WI38 (cell line): ENCODE data around the gene MEGF6.
A peak's percentile ranks its signal among the peaks of the same experiment; 100 is the strongest.

ENCODE experiments used
- H3K4me3 ChIP-seq: 2 replicates; pipeline ENCODE4 v1.5.1; 2011; ENCODE audit warnings: low read depth, mild to moderate bottlenecking, control low read depth, low read length
- TF ChIP-seq, protein P1 (sequence below): IDR thresholded peaks from 2 replicates; pipeline ENCODE4 v1.5.1; 2012; ENCODE audit warnings: low read depth, mild to moderate bottlenecking, control low read depth, low read length

The MEGF6 gene

DNA sequence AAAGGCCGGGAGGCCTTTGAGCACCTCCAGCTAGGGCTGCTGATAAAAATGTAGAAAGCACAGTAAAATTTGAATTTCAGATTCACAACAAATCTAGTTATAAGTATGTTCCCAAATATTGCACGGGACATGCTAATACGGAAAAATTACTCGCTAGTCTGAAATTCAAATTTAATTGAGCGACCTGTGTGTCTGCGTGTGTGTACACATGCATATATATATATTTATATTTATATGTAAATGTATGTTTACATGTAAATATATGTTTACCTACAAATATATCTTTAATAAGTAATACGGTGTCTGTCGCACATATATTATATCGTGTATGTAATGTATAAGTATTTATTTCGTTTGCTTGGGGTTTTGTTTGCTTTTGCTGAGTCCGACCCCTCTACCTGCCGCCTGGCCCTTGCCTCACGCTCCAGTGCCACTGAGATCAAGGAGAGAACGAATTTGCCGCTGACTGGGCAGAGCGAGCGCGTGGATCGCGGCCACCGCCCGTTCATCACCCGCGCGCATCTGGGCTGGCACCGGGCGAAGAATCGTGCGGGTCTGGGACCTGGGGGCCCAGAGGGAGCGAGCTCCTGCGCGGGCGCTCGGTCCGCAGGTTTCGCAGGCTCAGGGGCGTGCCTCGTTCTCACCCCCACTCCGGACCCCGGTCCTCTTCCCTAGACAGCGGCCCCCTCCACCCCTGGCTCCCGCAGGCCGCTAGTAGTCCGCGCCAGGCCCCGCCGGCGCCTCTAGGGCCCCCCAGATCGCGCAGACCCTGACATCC lies 39.1 kb upstream of the MEGF6 start:
- TF ChIP-seq, protein P1, sequence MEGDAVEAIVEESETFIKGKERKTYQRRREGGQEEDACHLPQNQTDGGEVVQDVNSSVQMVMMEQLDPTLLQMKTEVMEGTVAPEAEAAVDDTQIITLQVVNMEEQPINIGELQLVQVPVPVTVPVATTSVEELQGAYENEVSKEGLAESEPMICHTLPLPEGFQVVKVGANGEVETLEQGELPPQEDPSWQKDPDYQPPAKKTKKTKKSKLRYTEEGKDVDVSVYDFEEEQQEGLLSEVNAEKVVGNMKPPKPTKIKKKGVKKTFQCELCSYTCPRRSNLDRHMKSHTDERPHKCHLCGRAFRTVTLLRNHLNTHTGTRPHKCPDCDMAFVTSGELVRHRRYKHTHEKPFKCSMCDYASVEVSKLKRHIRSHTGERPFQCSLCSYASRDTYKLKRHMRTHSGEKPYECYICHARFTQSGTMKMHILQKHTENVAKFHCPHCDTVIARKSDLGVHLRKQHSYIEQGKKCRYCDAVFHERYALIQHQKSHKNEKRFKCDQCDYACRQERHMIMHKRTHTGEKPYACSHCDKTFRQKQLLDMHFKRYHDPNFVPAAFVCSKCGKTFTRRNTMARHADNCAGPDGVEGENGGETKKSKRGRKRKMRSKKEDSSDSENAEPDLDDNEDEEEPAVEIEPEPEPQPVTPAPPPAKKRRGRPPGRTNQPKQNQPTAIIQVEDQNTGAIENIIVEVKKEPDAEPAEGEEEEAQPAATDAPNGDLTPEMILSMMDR, result no peak
- H3K4me3 ChIP-seq, result peak overlapping the region; percentile 93

GRCh38 chr1:3649342-3650247 lies 38.3 kb upstream of the MEGF6 start, which contains the start of gene WRAP73:
WRAP73 (minus strand) TSS chr1:3650103; CDS start chr1:3649999, 104 bp downstream.
- TF ChIP-seq, protein P1, result no peak
- peak within 1 kb of the TSS; percentile 93 for H3K4me3 ChIP-seq

DNA sequence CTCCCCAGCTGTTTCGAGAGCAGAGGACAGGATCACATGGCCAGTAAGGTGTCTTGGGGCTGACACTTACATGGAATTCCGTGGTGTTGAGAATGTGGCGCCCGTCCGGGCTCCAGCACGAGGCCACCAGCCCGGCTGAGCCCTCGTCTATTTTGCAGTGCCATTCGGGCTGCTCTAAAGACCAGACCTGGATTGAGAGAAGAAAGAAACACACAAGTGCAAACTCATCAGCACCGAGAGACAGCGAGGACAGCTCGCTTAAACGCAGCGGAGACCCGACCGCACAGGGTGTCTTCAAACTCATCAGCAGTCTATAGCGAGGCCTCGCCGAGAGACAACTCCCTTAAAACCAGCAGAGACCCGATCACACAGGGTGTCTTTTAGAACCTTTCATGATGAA lies 35.3 kb upstream of the MEGF6 start:
- TF ChIP-seq, protein P1, result no peak
- H3K4me3 ChIP-seq, result no peak overlapping the region

- H3K4me3 ChIP-seq, result no peak overlapping the region
- TF ChIP-seq, protein P1, result no peak
Measured at GRCh38 chr1:3645666-3646355, 34.5 kb upstream of the MEGF6 start.

DNA sequence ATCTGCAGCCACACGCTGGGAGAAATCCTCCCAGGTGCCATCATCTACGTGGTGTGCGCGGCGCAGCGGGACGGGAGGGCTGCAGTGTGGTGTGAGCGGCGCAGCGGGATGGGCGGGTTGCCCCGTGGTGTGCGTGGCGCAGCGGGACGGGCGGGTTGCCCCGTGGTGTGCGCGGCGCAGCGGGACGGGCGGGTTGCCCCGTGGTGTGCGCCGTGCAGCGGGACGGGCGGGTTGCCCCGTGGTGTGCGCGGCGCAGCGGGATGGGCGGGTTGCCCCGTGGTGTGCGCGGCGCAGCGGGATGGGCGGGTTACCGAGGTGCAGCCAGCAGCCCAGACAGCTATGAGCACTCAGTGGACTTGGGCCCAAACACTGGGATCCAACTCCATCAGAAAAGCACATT lies 33.9 kb upstream of the MEGF6 start:
- TF ChIP-seq, protein P1, result no peak
- no peak overlapping the region for H3K4me3 ChIP-seq

DNA sequence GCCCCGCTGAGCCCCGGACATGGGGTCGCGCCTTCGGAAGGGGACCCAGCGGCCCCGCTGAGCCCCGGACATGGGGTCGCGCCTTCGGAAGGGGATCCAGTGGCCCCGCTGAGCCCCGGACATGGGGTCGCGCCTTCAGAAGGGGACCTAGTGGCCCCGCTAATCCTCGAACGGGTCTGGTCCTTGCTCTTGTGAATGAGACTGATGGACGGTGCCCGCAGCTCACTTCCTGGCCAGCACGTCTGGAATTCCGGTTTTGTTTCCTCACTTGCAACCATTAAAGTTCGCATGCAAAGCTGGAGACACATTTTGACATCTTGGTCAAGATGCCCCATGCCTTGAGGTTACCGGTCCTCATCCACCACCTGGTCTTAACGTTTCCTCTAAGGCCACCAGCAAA lies 33.0 kb upstream of the MEGF6 start:
- TF ChIP-seq, protein P1, result no peak
- no peak overlapping the region for H3K4me3 ChIP-seq
